Ishikawa (cell line): Measurements from ENCODE around the gene IRF2.

ENCODE experiments used
- CEBPB ChIP-seq: IDR thresholded peaks from 2 replicates; pipeline ENCODE4 v1.6.1; 2012
- CREB1 ChIP-seq: IDR thresholded peaks from 2 replicates; pipeline ENCODE4 v1.6.1; 2012; ENCODE audit warnings: low read depth
- EGR1 ChIP-seq: IDR thresholded peaks from 2 replicates; pipeline ENCODE4 v1.6.1; 2012
- EP300 ChIP-seq: IDR thresholded peaks from 2 replicates; pipeline ENCODE4 v1.6.1; 2012; ENCODE audit warnings: borderline replicate concordance
- FOXM1 ChIP-seq: IDR thresholded peaks from 2 replicates; pipeline ENCODE4 v1.6.1; 2012; ENCODE audit warnings: low read depth, borderline replicate concordance
- NFIC ChIP-seq: IDR thresholded peaks from 2 replicates; pipeline ENCODE4 v1.6.1; 2012
- RAD21 ChIP-seq: IDR thresholded peaks from 2 replicates; pipeline ENCODE4 v1.6.1; 2012; ENCODE audit warnings: low read depth
- TAF1 ChIP-seq: IDR thresholded peaks from 2 replicates; pipeline ENCODE4 v1.6.1; 2012; ENCODE audit warnings: low read depth, mild to moderate bottlenecking
- TCF12 ChIP-seq: IDR thresholded peaks from 2 replicates; pipeline ENCODE4 v1.6.1; 2012; ENCODE audit warnings: low read depth
- TEAD4 ChIP-seq: IDR thresholded peaks from 2 replicates; pipeline ENCODE4 v1.6.1; 2012
- YY1 ChIP-seq: IDR thresholded peaks from 2 replicates; pipeline ENCODE4 v1.6.1; 2012; ENCODE audit warnings: low read depth
- ZBTB7A ChIP-seq: IDR thresholded peaks from 2 replicates; pipeline ENCODE4 v1.6.1; 2012; ENCODE audit warnings: low read depth
- TF ChIP-seq, protein P1 (sequence below): IDR thresholded peaks from 2 replicates; pipeline ENCODE4 v1.6.1; 2012
- TF ChIP-seq, protein P2 (sequence below): IDR thresholded peaks from 2 replicates; pipeline ENCODE4 v1.6.1; 2012; ENCODE audit warnings: low read depth, mild to moderate bottlenecking
- TF ChIP-seq, protein P3 (sequence below): IDR thresholded peaks from 2 replicates; pipeline ENCODE4 v1.6.1; 2012

The IRF2 gene

DNA sequence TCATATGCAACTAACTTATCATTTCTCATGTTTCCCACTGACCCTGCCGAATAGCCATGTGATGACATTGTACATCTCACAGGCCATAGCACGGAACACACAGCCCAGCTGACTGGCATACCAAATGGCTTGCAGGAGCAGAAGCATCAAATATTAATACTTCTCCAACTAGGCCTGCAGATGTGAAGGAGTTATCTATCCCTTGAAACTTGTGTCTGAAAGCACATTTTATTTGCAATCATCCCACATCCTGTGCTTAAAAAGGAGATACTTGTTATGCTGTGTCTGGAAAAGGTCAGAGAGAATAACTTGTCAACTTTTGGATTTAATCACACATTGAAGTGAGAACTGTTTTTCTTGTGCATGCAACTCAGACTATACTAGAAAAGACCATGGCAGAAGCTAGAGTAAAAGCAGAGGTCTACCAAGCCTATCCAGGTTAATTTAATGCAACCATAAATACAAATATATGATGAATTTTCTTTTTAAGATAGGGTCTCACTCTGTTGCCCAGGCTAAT is 100.4 kb downstream of the IRF2 start:
- TF ChIP-seq CEBPB, result no peak
- no peak for TF ChIP-seq TAF1
- TF ChIP-seq NFIC, result no peak
- TF ChIP-seq ZBTB7A, result no peak
- TF ChIP-seq, protein P1, sequence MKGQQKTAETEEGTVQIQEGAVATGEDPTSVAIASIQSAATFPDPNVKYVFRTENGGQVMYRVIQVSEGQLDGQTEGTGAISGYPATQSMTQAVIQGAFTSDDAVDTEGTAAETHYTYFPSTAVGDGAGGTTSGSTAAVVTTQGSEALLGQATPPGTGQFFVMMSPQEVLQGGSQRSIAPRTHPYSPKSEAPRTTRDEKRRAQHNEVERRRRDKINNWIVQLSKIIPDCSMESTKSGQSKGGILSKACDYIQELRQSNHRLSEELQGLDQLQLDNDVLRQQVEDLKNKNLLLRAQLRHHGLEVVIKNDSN, result no peak
- no peak for TF ChIP-seq FOXM1
- no peak for TF ChIP-seq EGR1
- TF ChIP-seq RAD21, result no peak
- no peak for TF ChIP-seq TEAD4
- no peak for TF ChIP-seq YY1
- TF ChIP-seq CREB1, result no peak
- TF ChIP-seq, protein P2, sequence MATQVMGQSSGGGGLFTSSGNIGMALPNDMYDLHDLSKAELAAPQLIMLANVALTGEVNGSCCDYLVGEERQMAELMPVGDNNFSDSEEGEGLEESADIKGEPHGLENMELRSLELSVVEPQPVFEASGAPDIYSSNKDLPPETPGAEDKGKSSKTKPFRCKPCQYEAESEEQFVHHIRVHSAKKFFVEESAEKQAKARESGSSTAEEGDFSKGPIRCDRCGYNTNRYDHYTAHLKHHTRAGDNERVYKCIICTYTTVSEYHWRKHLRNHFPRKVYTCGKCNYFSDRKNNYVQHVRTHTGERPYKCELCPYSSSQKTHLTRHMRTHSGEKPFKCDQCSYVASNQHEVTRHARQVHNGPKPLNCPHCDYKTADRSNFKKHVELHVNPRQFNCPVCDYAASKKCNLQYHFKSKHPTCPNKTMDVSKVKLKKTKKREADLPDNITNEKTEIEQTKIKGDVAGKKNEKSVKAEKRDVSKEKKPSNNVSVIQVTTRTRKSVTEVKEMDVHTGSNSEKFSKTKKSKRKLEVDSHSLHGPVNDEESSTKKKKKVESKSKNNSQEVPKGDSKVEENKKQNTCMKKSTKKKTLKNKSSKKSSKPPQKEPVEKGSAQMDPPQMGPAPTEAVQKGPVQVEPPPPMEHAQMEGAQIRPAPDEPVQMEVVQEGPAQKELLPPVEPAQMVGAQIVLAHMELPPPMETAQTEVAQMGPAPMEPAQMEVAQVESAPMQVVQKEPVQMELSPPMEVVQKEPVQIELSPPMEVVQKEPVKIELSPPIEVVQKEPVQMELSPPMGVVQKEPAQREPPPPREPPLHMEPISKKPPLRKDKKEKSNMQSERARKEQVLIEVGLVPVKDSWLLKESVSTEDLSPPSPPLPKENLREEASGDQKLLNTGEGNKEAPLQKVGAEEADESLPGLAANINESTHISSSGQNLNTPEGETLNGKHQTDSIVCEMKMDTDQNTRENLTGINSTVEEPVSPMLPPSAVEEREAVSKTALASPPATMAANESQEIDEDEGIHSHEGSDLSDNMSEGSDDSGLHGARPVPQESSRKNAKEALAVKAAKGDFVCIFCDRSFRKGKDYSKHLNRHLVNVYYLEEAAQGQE, result no peak
- no peak for TF ChIP-seq EP300
- TF ChIP-seq TCF12, result no peak

DNA sequence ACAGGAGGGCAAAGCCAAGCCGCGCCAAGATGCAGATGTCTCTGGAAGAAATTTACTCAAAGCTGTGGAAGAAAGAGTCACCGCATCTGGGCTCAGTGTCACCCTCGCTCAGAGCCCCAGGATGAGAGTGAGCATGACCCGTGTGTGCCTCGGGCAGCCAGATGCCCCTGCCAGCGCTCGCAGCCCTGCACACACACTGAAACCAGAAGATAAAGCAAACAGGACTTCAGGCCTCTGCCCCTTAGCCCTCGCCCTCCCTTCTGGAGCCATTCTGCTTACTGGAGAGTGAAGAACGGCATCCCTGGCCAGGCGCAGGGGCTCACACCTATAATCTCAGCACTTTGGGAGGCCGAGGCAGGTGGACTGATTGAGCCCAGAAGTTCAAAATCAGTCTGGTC is 103.0 kb downstream of the IRF2 start:
- TF ChIP-seq EP300 (no peak), NFIC (no peak), TEAD4 (no peak), CREB1 (no peak), RAD21 (no peak), CEBPB (no peak)

DNA sequence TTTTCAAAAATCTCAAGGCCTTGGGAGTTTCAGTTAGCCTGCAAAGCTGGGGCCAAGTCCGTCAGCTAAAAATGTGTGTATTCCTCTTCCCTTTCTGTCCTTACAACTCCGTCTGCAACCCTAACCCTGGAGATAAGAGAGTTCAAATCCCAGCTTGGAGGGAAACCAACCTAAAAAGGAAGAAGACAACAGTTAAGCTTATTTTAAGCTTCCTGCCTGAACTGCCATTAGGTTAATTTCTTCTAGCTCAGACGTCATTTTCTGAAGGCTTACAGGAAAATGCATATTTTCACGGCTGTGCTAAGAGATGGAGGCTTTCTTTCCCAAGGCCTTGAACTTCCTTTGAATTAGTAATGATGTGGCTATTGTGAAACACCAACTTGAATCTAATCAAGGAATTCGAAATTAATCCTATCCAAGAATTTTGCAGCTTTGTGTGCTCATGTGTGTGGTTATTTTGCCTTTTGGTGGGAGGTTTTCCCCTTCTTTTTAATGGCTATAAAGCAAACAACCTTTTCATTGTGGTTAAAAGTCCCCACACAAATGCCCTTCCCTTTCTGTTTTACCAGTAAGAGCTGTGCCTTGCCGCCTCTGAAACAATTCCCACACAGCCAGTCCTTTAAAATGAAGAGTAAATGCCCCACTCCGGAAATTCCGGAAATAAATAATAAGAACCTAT is 103.5 kb downstream of the IRF2 start:
- TF ChIP-seq, protein P3, sequence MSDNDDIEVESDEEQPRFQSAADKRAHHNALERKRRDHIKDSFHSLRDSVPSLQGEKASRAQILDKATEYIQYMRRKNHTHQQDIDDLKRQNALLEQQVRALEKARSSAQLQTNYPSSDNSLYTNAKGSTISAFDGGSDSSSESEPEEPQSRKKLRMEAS, result no peak
- no peak for TF ChIP-seq TAF1
- no peak for TF ChIP-seq TEAD4
- no peak for TF ChIP-seq ZBTB7A
- TF ChIP-seq, protein P1, result no peak
- no peak for TF ChIP-seq CREB1
- no peak for TF ChIP-seq CEBPB
- TF ChIP-seq EGR1, result no peak

DNA sequence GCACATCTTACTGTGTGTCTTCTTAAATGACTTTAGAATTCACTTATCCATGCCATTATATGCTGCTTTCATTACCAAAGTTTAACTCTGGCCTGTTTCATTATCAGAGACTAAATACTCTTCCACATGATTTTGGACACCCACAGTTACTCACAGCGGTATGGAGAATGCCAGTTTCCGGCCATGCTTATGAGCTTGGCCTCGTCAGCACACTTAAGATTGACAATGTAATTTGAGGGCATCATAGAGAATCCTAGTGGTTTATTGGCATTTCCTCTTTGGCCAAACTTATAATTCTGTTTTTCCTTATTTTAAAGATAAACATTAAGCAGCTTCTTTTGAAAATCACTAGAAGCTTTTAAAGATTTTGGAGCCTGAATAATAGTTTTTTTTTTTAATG is 104.5 kb downstream of the IRF2 start:
- TF ChIP-seq CREB1 (no peak), EP300 (no peak), YY1 (no peak), TAF1 (no peak), ZBTB7A (no peak), EGR1 (no peak), NFIC (no peak), RAD21 (no peak), TCF12 (no peak), TEAD4 (no peak), CEBPB (no peak), FOXM1 (no peak)
- TF ChIP-seq, protein P1, result no peak
- TF ChIP-seq, protein P3, result no peak
- TF ChIP-seq, protein P2, result no peak

DNA sequence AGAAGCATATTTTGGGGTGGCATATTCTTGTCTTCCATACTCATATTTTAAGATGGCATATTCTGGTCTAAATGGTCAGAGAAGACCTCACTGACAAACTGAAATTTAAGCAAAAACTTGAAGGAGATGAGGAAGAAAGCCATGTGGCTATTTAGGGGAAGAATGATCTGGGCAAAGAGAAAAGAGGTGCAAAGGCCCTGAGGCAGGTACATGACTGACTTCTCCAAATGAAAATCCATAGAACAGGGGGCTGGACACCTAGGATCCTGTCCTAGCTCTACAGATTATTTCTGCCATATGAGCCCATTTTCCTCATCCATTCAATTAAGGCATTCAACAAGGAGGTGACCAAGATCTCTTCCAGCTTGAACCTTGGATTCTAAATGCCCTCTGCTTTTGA is 105.6 kb downstream of the IRF2 start:
- TF ChIP-seq, protein P3, result no peak
- TF ChIP-seq CREB1 (no peak), YY1 (no peak), RAD21 (no peak), ZBTB7A (no peak), NFIC (no peak)
- TF ChIP-seq, protein P2, result no peak
